Fibroblast of the aortic adventitia (primary cell): ENCODE measurements around the gene TLR9. TPM values are rescaled to one million over a fixed set of nuclear protein-coding genes. Genes with fewer than 3 reads are reported as not detected.

Experiments used
- DNase-seq: peaks from one replicate; pipeline ENCODE4 v3.0.0-alpha.2; 2010; ENCODE audit warnings: low read depth
- H3K4me3 ChIP-seq: 2 replicates; pipeline ENCODE4 v1.5.1; 2011; ENCODE audit warnings: low read depth, mild to moderate bottlenecking, control low read depth, low read length, moderate library complexity
- total RNA-seq: library from RNA; depleted of rRNA; stranded (reverse); fragments of >200 nt; gene quantifications from 2 replicates; pipeline ENCODE4 v1.2.3, GENCODE V29; 2012; ENCODE audit warnings: low replicate concordance
- TF ChIP-seq, protein P1 (sequence below): IDR thresholded peaks from 2 replicates; pipeline ENCODE4 v1.5.1; 2011; ENCODE audit warnings: mild to moderate bottlenecking, low read length, control low read depth, inconsistent platforms; ENCODE audit not compliant: insufficient read depth

The TLR9 gene
- total RNA-seq, 1 donor, result not detected

DNA sequence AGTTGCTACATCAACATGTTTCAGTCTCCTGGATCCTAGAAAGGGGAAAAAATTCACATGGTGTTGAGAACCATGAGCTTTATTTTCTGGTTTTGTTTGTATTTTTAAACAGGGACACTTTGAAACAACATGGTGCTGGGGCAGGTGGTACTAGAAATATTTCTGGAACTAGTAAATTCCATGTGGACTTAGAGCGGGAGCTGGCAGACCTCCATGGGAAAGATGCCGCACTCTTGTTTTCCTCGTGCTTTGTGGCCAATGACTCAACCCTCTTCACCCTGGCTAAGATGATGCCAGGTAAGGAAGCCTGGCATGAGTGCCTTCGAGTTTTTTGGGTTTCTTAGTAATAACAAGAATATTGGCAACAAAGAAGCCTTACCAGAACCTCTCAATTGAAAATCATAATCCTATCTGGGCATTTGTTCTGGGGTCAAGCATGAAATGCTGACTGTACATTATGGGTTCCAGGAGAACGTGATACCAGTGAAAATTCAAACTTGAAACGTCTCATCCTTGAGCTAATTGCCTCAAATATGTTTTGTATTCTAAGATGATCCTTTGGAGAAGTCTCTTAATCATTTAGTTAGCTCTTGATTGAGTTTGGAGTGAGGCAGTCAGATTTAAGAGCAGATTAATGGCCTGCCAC is 19.6 kb downstream of the TLR9 start:
- TF ChIP-seq, protein P1, sequence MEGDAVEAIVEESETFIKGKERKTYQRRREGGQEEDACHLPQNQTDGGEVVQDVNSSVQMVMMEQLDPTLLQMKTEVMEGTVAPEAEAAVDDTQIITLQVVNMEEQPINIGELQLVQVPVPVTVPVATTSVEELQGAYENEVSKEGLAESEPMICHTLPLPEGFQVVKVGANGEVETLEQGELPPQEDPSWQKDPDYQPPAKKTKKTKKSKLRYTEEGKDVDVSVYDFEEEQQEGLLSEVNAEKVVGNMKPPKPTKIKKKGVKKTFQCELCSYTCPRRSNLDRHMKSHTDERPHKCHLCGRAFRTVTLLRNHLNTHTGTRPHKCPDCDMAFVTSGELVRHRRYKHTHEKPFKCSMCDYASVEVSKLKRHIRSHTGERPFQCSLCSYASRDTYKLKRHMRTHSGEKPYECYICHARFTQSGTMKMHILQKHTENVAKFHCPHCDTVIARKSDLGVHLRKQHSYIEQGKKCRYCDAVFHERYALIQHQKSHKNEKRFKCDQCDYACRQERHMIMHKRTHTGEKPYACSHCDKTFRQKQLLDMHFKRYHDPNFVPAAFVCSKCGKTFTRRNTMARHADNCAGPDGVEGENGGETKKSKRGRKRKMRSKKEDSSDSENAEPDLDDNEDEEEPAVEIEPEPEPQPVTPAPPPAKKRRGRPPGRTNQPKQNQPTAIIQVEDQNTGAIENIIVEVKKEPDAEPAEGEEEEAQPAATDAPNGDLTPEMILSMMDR, result no peak
- no peak for DNase-seq
- H3K4me3 ChIP-seq, result no peak overlapping the region

DNA sequence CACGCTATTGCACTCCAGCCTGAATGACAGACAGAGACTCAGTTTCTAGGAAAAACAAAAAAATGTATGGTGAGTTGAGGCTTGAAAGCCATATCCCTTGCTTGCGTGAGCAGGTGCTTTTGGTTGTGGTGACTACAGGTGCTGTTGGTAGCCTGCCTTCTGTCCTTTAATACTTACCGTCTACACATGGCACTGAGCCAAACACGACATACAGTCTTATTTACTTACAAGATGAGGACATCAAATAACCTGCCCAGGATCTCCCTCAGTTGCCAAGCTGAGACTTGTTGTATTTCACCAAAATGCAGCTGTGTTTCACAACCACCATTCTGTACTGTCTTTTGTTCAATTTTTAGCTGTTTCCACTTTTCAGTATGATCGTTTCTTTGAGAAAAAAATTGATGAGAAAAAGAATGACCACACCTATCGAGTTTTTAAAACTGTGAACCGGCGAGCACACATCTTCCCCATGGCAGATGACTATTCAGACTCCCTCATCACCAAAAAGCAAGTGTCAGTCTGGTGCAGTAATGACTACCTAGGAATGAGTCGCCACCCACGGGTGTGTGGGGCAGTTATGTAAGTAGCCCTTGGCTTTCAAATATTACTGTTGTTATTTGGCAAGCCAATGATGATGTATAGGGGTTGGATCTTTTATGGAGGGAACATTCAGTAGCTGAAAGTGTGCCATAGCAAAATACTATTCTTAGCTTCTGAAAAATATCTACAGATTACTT is 20.9 kb downstream of the TLR9 start:
- TF ChIP-seq, protein P1, result no peak
- no peak for DNase-seq
- H3K4me3 ChIP-seq, result no peak overlapping the region

DNA sequence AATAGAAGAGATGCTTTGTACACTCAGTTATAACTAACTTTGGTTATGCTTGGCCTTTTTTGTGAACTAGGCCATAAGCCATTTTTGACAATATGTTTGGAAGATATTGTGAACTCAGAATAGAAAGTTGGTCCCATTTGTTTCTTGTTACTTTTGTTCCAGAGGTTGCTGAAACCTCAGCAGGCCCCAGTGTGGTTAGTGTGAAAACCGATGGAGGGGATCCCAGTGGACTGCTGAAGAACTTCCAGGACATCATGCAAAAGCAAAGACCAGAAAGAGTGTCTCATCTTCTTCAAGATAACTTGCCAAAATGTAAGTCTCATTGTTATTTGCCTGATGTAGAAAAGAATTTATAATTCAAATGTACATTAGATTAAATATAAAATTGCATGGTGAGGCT is 21.7 kb downstream of the TLR9 start:
- H3K4me3 ChIP-seq, result no peak overlapping the region
- TF ChIP-seq, protein P1, result no peak
- no peak for DNase-seq

DNA sequence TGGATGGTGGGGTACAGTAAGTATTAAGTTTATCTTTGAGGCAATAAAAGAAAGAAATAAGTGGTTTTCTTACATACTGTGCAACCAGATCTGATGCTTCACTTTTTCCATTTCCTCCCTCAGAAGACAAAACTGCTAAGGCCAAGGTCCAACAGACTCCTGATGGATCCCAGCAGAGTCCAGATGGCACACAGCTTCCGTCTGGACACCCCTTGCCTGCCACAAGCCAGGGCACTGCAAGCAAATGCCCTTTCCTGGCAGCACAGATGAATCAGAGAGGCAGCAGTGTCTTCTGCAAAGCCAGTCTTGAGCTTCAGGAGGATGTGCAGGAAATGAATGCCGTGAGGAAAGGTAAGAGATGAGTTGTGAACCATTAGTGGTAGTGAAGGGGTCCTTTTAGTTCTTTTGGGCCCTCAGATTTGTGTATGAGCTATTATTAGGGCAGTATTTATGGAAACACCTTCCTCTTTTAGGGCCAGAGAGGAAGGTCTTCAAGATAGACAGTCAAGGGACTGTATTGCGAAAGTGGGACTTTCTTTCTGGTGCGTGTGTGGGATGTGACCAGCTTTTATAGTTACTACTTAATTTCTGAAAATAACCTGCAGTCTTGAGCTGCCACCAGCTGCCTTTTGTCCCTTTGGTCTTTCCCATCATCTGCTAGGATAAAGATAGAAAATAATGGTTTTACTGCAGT is 22.9 kb downstream of the TLR9 start:
- TF ChIP-seq, protein P1, result no peak
- no peak overlapping the region for H3K4me3 ChIP-seq

GRCh38 chr3:52200981-52201679 is 24.3 kb downstream of the TLR9 start:
- DNase-seq, result no peak
- H3K4me3 ChIP-seq, result no peak overlapping the region
- TF ChIP-seq, protein P1, result no peak

More for the DNA sequence above, 22.9 kb downstream of the TLR9 start:
- no peak for DNase-seq
